B cell (primary cell): ENCODE results near the gene OSBPL5. TPM values are rescaled to one million over a fixed set of nuclear protein-coding genes. Genes with fewer than 3 reads are reported as not detected.

Source experiments
- ATAC-seq: fragments of 200-7000 bp; cut with Tn5 transposase; one replicate; pipeline ENCODE4 v1.10.0; 2021; ENCODE audit warnings: low read depth, mild to moderate bottlenecking, moderate number of reproducible peaks, moderate library complexity
- CTCF ChIA-PET: fragments of 350-600 bp; sonication (Branson Sonifier 250); formaldehyde crosslinking; loops from one replicate; lab custom pipeline; 2021; ENCODE audit warnings: antibody characterized with exemption, inconsistent platforms; lab: Charles Lee
- POLR2A ChIA-PET: fragments of 350-600 bp; sonication (Branson Sonifier 250); formaldehyde crosslinking; loops from one replicate; lab custom pipeline; 2021; ENCODE audit warnings: antibody characterized with exemption; lab: Charles Lee
- DNase-seq: peaks from one replicate; pipeline ENCODE4 v3.0.0; 2013
- H2AFZ ChIP-seq: 2 replicates; pipeline ENCODE4 v1.6.1; 2012; ENCODE audit warnings: mild to moderate bottlenecking, low read depth, low read length; ENCODE audit not compliant: insufficient read depth, poor library complexity, severe bottlenecking
- H3K27ac ChIP-seq, 2 donors: 1 replicate in 1 of 2; 2 replicates in 1 of 2; pipeline ENCODE4 v1.5.1; 2012 to 2013; ENCODE audit warnings: low read length in 2 of 2, mild to moderate bottlenecking in 2 of 2, moderate library complexity in 1 of 2
- H3K27me3 ChIP-seq, 4 experiments: fragments of 200-600 bp in 1 of 4; sonication (generic) in 1 of 4; replicated peaks in 1 of 4; 1 replicate in 2 of 4; 2 replicates in 2 of 4; pipeline versions ENCODE4 v1.6.1 to v1.7.0; 2013 to 2016; ENCODE audit warnings: low read length in 3 of 4, mild to moderate bottlenecking in 2 of 4, mixed read lengths in 1 of 4, moderate library complexity in 1 of 4; ENCODE audit not compliant: insufficient read depth in 4 of 4, control insufficient read depth in 3 of 4; ENCODE audit errors: control extremely low read depth in 1 of 4
- H3K36me3 ChIP-seq, 2 experiments: replicated peaks in 1 of 2; 1 replicate in 1 of 2; 2 replicates in 1 of 2; pipeline versions ENCODE4 v1.6.1 to v1.7.1; 2013; ENCODE audit warnings: low read length in 1 of 2; ENCODE audit not compliant: insufficient read depth in 2 of 2, control insufficient read depth in 1 of 2; ENCODE audit errors: control extremely low read depth in 1 of 2, extremely low read depth in 1 of 2
- H3K4me1 ChIP-seq, 2 donors: fragments of 200-600 bp in 1 of 2; sonication (generic) in 1 of 2; 1 replicate in 1 of 2; 2 replicates in 1 of 2; pipeline versions ENCODE4 v1.5.1 to v1.6.1; 2013 to 2017; ENCODE audit warnings: low read length in 2 of 2; ENCODE audit not compliant: control insufficient read depth in 2 of 2, insufficient read depth in 2 of 2
- H3K4me2 ChIP-seq: replicated peaks from 2 replicates; pipeline ENCODE3; 2012; ENCODE audit warnings: mild to moderate bottlenecking, low read depth, low read length; ENCODE audit not compliant: poor library complexity, severe bottlenecking
- H3K4me3 ChIP-seq, 5 experiments: fragments of 200-600 bp in 1 of 5; sonication (generic) in 1 of 5; 1 replicate in 3 of 5; 2 replicates in 2 of 5; pipeline versions ENCODE4 v1.5.1 to v1.7.0; 2011 to 2016; ENCODE audit warnings: low read length in 4 of 5, mild to moderate bottlenecking in 4 of 5, low read depth in 2 of 5, control low read depth in 1 of 5, moderate library complexity in 1 of 5; ENCODE audit not compliant: insufficient read depth in 1 of 5; ENCODE audit errors: control extremely low read depth in 1 of 5, extremely low read depth in 1 of 5
- H3K79me2 ChIP-seq: fragments of 200-600 bp; sonication (generic); one replicate; pipeline ENCODE4 v1.6.0; 2016; ENCODE audit warnings: low read length; ENCODE audit not compliant: control insufficient read depth, insufficient read depth
- H3K9ac ChIP-seq: fragments of 200-600 bp; sonication (generic); 2 replicates; pipeline ENCODE4 v1.6.1; 2017; ENCODE audit warnings: mild to moderate bottlenecking, low read length, moderate library complexity
- H3K9me3 ChIP-seq, 3 donors: one replicate each; pipeline versions ENCODE4 v1.6.1 to v1.7.1; 2013; ENCODE audit warnings: low read length in 2 of 3; ENCODE audit not compliant: control insufficient read depth in 2 of 3, insufficient read depth in 1 of 3; ENCODE audit errors: control extremely low read depth in 1 of 3
- H4K20me1 ChIP-seq: 2 replicates; pipeline ENCODE4 v1.6.0; 2012; ENCODE audit warnings: mild to moderate bottlenecking, low read length; ENCODE audit not compliant: insufficient read depth, control insufficient read depth, poor library complexity, severe bottlenecking
- H3K27ac Mint-ChIP-seq: one replicate; pipeline ENCODE4 v1.8.0; 2021; ENCODE audit warnings: mixed read lengths
- H3K27me3 Mint-ChIP-seq: one replicate; pipeline ENCODE4 v1.8.0; 2021; ENCODE audit warnings: mixed read lengths
- H3K4me1 Mint-ChIP-seq: one replicate; pipeline ENCODE4 v1.8.0; 2021; ENCODE audit warnings: mixed read lengths
- H3K4me3 Mint-ChIP-seq: one replicate; pipeline ENCODE4 v1.8.0; 2021; ENCODE audit warnings: mixed read lengths
- H3K9me3 Mint-ChIP-seq: one replicate; pipeline ENCODE4 v1.8.0; 2022; ENCODE audit warnings: mixed read lengths; ENCODE audit not compliant: insufficient read depth
- EZH2 ChIP-seq: IDR thresholded peaks from 2 replicates; pipeline ENCODE4 v1.6.1; 2012; ENCODE audit warnings: borderline replicate concordance, low read depth, mild to moderate bottlenecking, moderate library complexity, low read length; ENCODE audit not compliant: insufficient read depth, poor library complexity, severe bottlenecking
- WGBS: methylation state at CpG from one replicate; pipeline ENCODE4 v1.1.5; 2013; ENCODE audit warnings: missing lambda C conversion rate; ENCODE audit not compliant: insufficient coverage; 5-methylcytosine and 5-hydroxymethylcytosine counted together
- intact Hi-C: fragments of 100-400 bp; cut with micrococcal nuclease; formaldehyde crosslinking; loops from one replicate; pipeline ENCODE4 v1.10.0; 2022
- polyA plus RNA-seq: library from polyadenylated mRNA; depleted of rRNA; stranded (reverse); fragments of >200 nt; gene quantifications from 2 replicates; pipeline ENCODE4 v1.2.3, GENCODE V29; 2012
- total RNA-seq, 2 donors: library from RNA; stranded (reverse); fragments of 120-200 nt in 1 of 2; gene quantifications; 1 replicate in 1 of 2; 2 replicates in 1 of 2; pipeline versions ENCODE4 v1.2.3 to v1.2.4, GENCODE V29; 2013 to 2022
- TF ChIP-seq, protein P1 (sequence below): fragments of 200-600 bp; IDR thresholded peaks from one replicate; pipeline ENCODE4 v1.8.0; 2022; ENCODE audit warnings: antibody characterized with exemption, mild to moderate bottlenecking

OSBPL5 gene
- total and polyA plus RNA-seq, 2 donors (not counting 1 experiment from before 2014, with no cell fraction given), result 0.15 to 1.2 TPM

DNA sequence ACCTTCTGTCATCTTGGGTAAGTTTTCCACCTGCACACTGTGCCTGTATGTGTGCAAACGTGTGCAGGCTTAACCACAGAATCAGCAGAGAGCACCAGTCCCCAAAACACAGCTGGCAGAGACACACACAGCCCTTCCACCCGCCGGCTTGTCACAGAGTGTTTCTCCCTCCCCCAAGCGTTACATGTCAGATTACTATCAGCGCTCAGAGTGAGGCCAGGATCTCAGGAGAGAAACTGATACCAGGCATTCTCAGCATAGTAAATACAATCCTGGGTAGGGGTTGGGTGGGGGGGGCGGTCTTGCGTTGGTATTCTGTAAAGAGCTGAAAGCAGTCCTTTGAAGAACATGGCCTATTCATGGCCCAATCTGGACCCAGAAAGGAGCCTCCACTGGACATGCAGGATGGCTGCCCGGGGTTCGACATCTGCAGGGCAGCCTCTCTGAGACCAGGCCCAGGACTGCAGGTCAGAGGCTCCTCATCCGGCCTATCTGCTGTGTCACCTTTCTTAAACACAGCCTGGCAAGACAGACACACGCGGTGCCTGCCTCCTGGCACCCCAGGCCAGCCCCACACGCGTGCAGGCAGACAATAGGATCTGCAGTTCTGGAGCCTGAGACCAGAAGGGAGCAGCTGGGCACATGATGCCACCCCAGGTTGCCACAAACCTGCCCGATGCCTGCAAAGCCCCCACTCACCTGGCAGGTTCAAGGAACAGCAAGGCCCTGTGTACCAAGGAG lies 1.7 kb downstream of the OSBPL5 start:
- CTCF ChIA-PET, result no interaction called here
- Mint-ChIP-seq H3K4me3 (peak overlapping the region; percentile 55), H3K27me3 (peaks cover 39% of the 10 kb centered on the region), H3K4me1 (peaks cover 9% of the 10 kb centered on the region), H3K27ac (no peak overlapping the region), H3K9me3 (no peaks in the 10 kb centered on the region)
- peaks cover 0 to 4% (median 0%) of the 10 kb centered on the region in 3 donors for H3K9me3 ChIP-seq
- H3K36me3 ChIP-seq, result no peaks in the 10 kb centered on the region
- intact Hi-C loops, result no loop called here
- TF ChIP-seq EZH2, result no peak
- TF ChIP-seq, protein P1, sequence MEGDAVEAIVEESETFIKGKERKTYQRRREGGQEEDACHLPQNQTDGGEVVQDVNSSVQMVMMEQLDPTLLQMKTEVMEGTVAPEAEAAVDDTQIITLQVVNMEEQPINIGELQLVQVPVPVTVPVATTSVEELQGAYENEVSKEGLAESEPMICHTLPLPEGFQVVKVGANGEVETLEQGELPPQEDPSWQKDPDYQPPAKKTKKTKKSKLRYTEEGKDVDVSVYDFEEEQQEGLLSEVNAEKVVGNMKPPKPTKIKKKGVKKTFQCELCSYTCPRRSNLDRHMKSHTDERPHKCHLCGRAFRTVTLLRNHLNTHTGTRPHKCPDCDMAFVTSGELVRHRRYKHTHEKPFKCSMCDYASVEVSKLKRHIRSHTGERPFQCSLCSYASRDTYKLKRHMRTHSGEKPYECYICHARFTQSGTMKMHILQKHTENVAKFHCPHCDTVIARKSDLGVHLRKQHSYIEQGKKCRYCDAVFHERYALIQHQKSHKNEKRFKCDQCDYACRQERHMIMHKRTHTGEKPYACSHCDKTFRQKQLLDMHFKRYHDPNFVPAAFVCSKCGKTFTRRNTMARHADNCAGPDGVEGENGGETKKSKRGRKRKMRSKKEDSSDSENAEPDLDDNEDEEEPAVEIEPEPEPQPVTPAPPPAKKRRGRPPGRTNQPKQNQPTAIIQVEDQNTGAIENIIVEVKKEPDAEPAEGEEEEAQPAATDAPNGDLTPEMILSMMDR, result no peak
- no peak overlapping the region for H3K4me2 ChIP-seq
- H3K27ac ChIP-seq, result no peak overlapping the region
- H3K4me3 ChIP-seq, result no peak overlapping the region
- DNase-seq, result no peak
- no peak overlapping the region for H2AFZ ChIP-seq
- 63% methylated on average over 13 of the region's 15 CpGs for WGBS
- H3K4me1 ChIP-seq, result peaks cover 0 to 11% of the 10 kb centered on the region in 2 donors
- no peaks in the 10 kb centered on the region for H4K20me1 ChIP-seq
- no peak overlapping the region for H3K9ac ChIP-seq
- POLR2A ChIA-PET, result no interaction called here
- H3K27me3 ChIP-seq, result peaks cover 0 to 29% (median 8%) of the 10 kb centered on the region in 4 experiments
- H3K79me2 ChIP-seq, result no peaks in the 10 kb centered on the region
- no peak for ATAC-seq

DNA sequence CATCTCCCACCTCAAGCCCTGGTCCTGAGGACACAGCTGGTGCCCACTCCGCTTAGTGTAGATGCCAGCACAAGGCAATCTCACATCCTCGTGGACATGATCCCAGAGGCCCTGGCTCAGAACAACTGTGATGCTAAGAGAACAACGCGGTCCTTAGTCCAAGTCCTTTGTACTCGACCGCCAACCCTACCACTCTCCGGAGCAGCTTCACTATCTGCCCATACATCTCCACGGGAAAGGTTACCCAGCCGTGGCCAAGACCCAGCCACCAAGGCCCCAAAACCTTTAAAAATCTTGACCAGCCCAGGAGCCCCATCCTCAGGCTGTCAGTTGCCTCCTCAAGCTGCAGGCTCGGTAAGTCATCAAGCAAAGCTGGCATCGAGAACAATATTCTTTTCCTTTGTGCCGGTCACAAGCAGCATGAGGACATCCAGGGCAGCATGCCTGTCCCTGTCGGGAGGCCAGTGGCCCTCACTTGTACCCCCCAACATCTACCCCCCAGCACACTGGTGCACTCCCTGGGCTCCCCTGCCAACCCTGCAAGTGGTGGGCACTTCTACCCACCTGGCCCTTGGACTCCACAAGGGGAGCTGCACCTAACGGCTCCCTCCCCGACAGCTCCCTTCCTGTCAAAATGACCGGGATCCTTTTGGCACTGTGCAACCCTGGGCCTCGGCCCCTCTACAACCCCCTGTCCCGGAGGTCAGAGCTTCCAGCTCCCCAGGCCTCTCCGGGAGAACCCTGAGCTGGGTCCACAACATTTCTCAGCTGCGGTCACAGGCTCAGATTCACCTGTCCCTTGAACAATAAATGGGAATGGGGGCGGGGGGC lies 2.5 kb downstream of the OSBPL5 start:
- H3K4me1 ChIP-seq, result peaks cover 0 to 11% of the 10 kb centered on the region in 2 donors
- no peak for DNase-seq

More for the DNA sequence above, 2.5 kb downstream of the OSBPL5 start:
- Histone ChIP-seq H3K27me3 (peaks cover 0 to 24% (median 8%) of the 10 kb centered on the region in 4 experiments), H2AFZ (no peak overlapping the region), H3K79me2 (no peaks in the 10 kb centered on the region), H3K9ac (no peak overlapping the region), H3K4me3 (no peak overlapping the region), H3K4me2 (no peak overlapping the region), H4K20me1 (no peaks in the 10 kb centered on the region), H3K9me3 (peaks cover 0 to 7% (median 0%) of the 10 kb centered on the region in 3 donors), H3K36me3 (no peaks in the 10 kb centered on the region), H3K27ac (no peak overlapping the region)
- no peak for ATAC-seq
- intact Hi-C loops, result no loop called here
- CTCF ChIA-PET, result no interaction called here
- whole genome bisulfite sequencing, result 91% methylated on average over 21 of the region's 21 CpGs
- peaks cover 35% of the 10 kb centered on the region for H3K27me3 Mint-ChIP-seq
- H3K9me3 Mint-ChIP-seq, result no peaks in the 10 kb centered on the region
- TF ChIP-seq, protein P1, result no peak
- no peak for TF ChIP-seq EZH2
- H3K27ac Mint-ChIP-seq, result no peak overlapping the region
- no peak overlapping the region for H3K4me3 Mint-ChIP-seq
- POLR2A ChIA-PET, result no interaction called here
- peaks cover 9% of the 10 kb centered on the region for H3K4me1 Mint-ChIP-seq
